ENCODE measurements around the gene UGT1A7. TPM values are rescaled to one million over a fixed set of nuclear protein-coding genes. Genes with fewer than 3 reads are reported as not detected.

UGT1A7 gene
- total RNA-seq, 1 experiment from 2014 or later: not detected

GRCh38 chr2:233817361-233817911 is 135.7 kb downstream of the UGT1A7 start:
- DNase-seq (ENCODE audit: low spot score): no peak

DNA sequence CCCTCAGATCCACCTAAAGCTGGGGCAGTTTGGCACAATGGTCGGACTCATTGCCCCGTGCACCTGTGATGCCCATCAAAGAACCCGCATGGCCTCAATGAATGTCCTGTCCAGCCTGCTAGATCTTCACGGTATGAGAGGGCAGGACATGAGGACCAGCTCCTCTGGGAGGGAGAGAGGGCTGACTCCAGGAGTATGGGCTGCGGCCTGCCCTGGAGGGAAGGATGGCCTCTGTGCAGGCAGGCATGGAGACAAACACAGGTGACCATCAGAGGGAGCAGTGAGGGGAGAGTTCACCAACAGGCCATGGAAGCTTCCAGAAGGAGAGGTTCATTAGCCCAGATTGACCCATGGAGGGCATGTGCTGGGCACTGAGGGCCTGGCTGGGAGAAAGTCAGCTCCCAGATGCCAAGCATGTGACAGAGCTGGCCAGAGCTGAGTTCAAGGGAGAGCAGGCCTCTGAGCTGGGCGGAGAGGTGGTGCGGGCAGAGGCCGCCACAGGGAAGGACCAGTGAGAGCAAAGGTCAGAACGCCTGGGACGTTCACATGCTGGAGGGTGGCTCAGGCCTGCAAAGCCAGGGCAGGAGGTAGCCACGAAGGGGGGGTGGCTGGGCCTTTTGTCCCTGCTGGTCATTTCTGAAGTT is 136.4 kb downstream of the UGT1A7 start:
- DNase-seq (ENCODE audit: low spot score): no peak

- no peak for DNase-seq (ENCODE audit: low spot score)
Measured at GRCh38 chr2:233818639-233819621, 137.2 kb downstream of the UGT1A7 start.

- no peak for DNase-seq (ENCODE audit: low spot score)
Measured at GRCh38 chr2:233819884-233820773, 138.4 kb downstream of the UGT1A7 start.

DNA sequence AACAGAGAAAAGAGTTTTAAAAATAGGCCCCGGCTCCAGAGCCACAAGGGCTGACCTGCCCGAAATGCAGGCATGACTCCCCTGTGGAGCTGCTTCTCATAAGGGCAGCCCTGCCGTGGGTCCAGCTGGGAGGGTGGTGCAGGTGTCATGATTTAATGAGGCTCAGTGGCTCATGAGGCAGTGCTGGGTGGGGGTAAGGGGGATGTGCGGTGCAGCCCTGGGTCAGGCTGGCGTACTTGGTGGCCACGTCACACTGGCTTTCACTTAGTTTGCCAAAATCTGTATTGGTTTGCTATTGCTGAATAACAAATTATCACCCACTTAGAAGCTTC is 139.0 kb downstream of the UGT1A7 start:
- DNase-seq (ENCODE audit: low spot score): no peak

DNA sequence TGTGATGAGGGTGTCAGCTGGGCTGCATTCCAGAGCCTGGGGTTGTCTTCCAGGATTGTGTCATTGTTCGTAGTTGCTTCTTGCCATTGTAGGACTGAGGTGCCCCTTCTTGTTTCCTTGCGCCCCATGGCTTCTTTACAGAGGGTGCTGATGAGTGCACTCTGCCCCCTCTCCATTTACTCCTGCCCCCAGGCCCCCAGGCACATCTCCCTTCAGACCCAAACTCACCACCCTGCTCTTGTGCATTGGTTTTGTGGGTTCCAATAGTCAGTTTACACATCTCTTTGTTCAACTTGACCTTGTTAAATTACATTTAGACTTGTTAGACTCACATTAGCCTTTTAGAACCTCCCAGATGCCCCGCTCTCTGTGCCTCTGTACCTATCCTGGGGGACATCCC is 139.5 kb downstream of the UGT1A7 start:
- DNase-seq (ENCODE audit: low spot score): no peak

DNA sequence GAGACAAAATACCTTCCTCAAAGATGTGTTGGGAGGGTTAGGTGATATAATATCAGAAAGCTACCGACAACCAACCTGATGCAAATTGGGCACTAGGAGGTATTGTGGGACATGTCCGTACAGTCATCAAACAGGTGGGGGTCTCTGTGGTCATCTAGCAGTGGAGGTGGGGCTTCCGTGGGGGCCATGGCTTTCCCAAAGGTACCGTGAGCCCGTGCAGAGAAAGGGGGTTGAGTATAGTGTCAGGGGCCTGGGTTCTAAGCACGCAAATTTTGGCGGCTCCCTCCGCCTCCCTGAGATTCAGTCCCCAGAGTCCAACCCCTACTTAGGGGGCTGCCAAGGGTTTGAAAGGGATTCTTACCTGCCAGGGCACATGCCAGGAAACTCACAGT is 140.0 kb downstream of the UGT1A7 start:
- no peak for DNase-seq (ENCODE audit: low spot score)

- DNase-seq (ENCODE audit: low spot score): no peak
Measured at GRCh38 chr2:233822101-233822771, 140.5 kb downstream of the UGT1A7 start.

Other genes starting within 250 kb of the UGT1A7 start
- gene USP40, start 115.1 kb upstream of the UGT1A7 start, total RNA-seq (2014; rRNA removed; shearing (Covaris generic)): 12.2 and 20.6 TPM in 2 replicates
- gene UGT1A8, start 64.3 kb upstream of the UGT1A7 start, total RNA-seq (2014; rRNA removed; shearing (Covaris generic)): not detected in 2 replicates
- not detected in 2 replicates for gene UGT1A10, start 45.5 kb upstream of the UGT1A7 start, total RNA-seq (2014; rRNA removed; shearing (Covaris generic))
- 0.10 TPM in 1 of 2 replicates, not detected in the other for gene UGT1A9, start 10.0 kb upstream of the UGT1A7 start, total RNA-seq (2014; rRNA removed; shearing (Covaris generic))
- gene UGT1A6, start 11.0 kb downstream of the UGT1A7 start, total RNA-seq (2014; rRNA removed; shearing (Covaris generic)): 2.6 and 3.1 TPM in 2 replicates
- not detected in 2 replicates for gene UGT1A5, start 31.0 kb downstream of the UGT1A7 start, total RNA-seq (2014; rRNA removed; shearing (Covaris generic))
- gene UGT1A4, start 36.8 kb downstream of the UGT1A7 start, total RNA-seq (2014; rRNA removed; shearing (Covaris generic)): 0.04 TPM in 1 of 2 replicates, not detected in the other
- not detected in 2 replicates for gene UGT1A3, start 47.1 kb downstream of the UGT1A7 start, total RNA-seq (2014; rRNA removed; shearing (Covaris generic))
- gene UGT1A1, start 78.4 kb downstream of the UGT1A7 start, total RNA-seq (2014; rRNA removed; shearing (Covaris generic)): 0.25 and 0.45 TPM in 2 replicates
- gene MROH2A, start 96.4 kb downstream of the UGT1A7 start, total RNA-seq (2014; rRNA removed; shearing (Covaris generic)): 0.02 TPM in 1 of 2 replicates, not detected in the other
- 83.4 and 105 TPM in 2 replicates for gene HJURP, start 172.6 kb downstream of the UGT1A7 start, total RNA-seq (2014; rRNA removed; shearing (Covaris generic))
- gene TRPM8, start 235.5 kb downstream of the UGT1A7 start, total RNA-seq (2014; rRNA removed; shearing (Covaris generic)): 1.3 and 7.6 TPM in 2 replicates